CD14-positive monocyte (primary cell): ENCODE data around the gene FABP7. TPM values are rescaled to one million over a fixed set of nuclear protein-coding genes. Genes with fewer than 3 reads are reported as not detected.
A peak's percentile ranks its signal among the peaks of the same experiment; 100 is the strongest.

Source experiments
- DNase-seq, 3 donors: peaks; one replicate each; pipeline ENCODE4 v3.0.0-alpha.2; 2011 to 2022
- H2AFZ ChIP-seq: 2 replicates; pipeline ENCODE4 v1.6.0; 2012; ENCODE audit warnings: mild to moderate bottlenecking, low read depth, low read length, inconsistent platforms; ENCODE audit not compliant: insufficient read depth, poor library complexity, severe bottlenecking
- H3K27ac ChIP-seq, 2 donors: 1 replicate in 1 of 2; 2 replicates in 1 of 2; pipeline ENCODE4 v1.5.1; 2012 to 2013; ENCODE audit warnings: low read length in 2 of 2, control low read depth in 1 of 2, inconsistent platforms in 1 of 2, low read depth in 1 of 2, mild to moderate bottlenecking in 1 of 2
- H3K27me3 ChIP-seq, 2 donors: one replicate each; pipeline versions ENCODE4 v1.6.0 to v1.6.1; 2011 to 2013; ENCODE audit warnings: low read length in 2 of 2; ENCODE audit not compliant: control insufficient read depth in 2 of 2, insufficient read depth in 2 of 2
- H3K36me3 ChIP-seq, 2 donors: replicated peaks in 1 of 2; 1 replicate in 1 of 2; 2 replicates in 1 of 2; pipeline versions ENCODE4 v1.5.1 to v1.6.1; 2012 to 2013; ENCODE audit warnings: low read length in 2 of 2, control low read depth in 1 of 2, inconsistent platforms in 1 of 2, mild to moderate bottlenecking in 1 of 2; ENCODE audit not compliant: insufficient read depth in 2 of 2, control insufficient read depth in 1 of 2
- H3K4me1 ChIP-seq, 2 donors: 1 replicate in 1 of 2; 2 replicates in 1 of 2; pipeline versions ENCODE4 v1.5.1 to v1.6.1; 2012 to 2013; ENCODE audit warnings: low read length in 2 of 2, control low read depth in 1 of 2, inconsistent platforms in 1 of 2, mild to moderate bottlenecking in 1 of 2, moderate library complexity in 1 of 2; ENCODE audit not compliant: insufficient read depth in 2 of 2, control insufficient read depth in 1 of 2
- H3K4me2 ChIP-seq: replicated peaks from 2 replicates; pipeline ENCODE3; 2012; ENCODE audit warnings: low read length, moderate library complexity, mild to moderate bottlenecking; ENCODE audit not compliant: poor library complexity, severe bottlenecking; ENCODE audit errors: extremely low read depth
- H3K4me3 ChIP-seq, 3 experiments: fragments of 200-600 bp in 1 of 3; sonication (generic) in 1 of 3; replicated peaks in 1 of 3; 1 replicate in 2 of 3; 2 replicates in 1 of 3; pipeline ENCODE4 v1.5.1; 2011 to 2013; ENCODE audit warnings: low read length in 3 of 3, mild to moderate bottlenecking in 3 of 3, control low read depth in 2 of 3, low read depth in 2 of 3, inconsistent platforms in 1 of 3, moderate library complexity in 1 of 3
- H3K79me2 ChIP-seq: 2 replicates; pipeline ENCODE4 v1.6.0; 2012; ENCODE audit warnings: mild to moderate bottlenecking, control low read depth, inconsistent platforms, low read length, moderate library complexity; ENCODE audit not compliant: insufficient read depth
- H3K9ac ChIP-seq: 2 replicates; pipeline ENCODE4 v1.6.0; 2017; ENCODE audit warnings: low read length, mild to moderate bottlenecking; ENCODE audit not compliant: insufficient read depth, poor library complexity, severe bottlenecking
- H3K9me3 ChIP-seq, 2 donors: replicated peaks in 1 of 2; 1 replicate in 1 of 2; 2 replicates in 1 of 2; pipeline versions ENCODE4 v1.5.1 to v1.6.1; 2012 to 2013; ENCODE audit warnings: low read length in 2 of 2, control low read depth in 1 of 2; ENCODE audit not compliant: control insufficient read depth in 1 of 2, insufficient read depth in 1 of 2
- H4K20me1 ChIP-seq: 2 replicates; pipeline ENCODE4 v1.6.0; 2012; ENCODE audit warnings: mild to moderate bottlenecking, low read length, control low read depth, moderate library complexity; ENCODE audit not compliant: insufficient read depth
- H3K27ac Mint-ChIP-seq, 7 donors: one replicate each; pipeline ENCODE4 v1.8.0; 2020; ENCODE audit warnings: mild to moderate bottlenecking in 7 of 7, mixed read lengths in 7 of 7, moderate library complexity in 6 of 7, inconsistent platforms in 2 of 7
- H3K27me3 Mint-ChIP-seq, 3 donors: one replicate each; pipeline ENCODE4 v1.8.0; 2021 to 2022; ENCODE audit warnings: low read depth in 3 of 3, mild to moderate bottlenecking in 3 of 3, mixed read lengths in 3 of 3, moderate library complexity in 3 of 3, inconsistent platforms in 1 of 3
- H3K36me3 Mint-ChIP-seq, 2 donors: one replicate each; pipeline ENCODE4 v1.8.0; 2020; ENCODE audit warnings: mixed read lengths in 2 of 2, inconsistent platforms in 1 of 2, mild to moderate bottlenecking in 1 of 2
- H3K4me1 Mint-ChIP-seq: one replicate; pipeline ENCODE4 v1.8.0; 2020; ENCODE audit warnings: mild to moderate bottlenecking, mixed read lengths
- H3K4me3 Mint-ChIP-seq, 2 donors: one replicate each; pipeline ENCODE4 v1.8.0; 2020; ENCODE audit warnings: mild to moderate bottlenecking in 2 of 2, mixed read lengths in 2 of 2, moderate library complexity in 1 of 2
- H3K9me3 Mint-ChIP-seq, 7 donors: one replicate each; pipeline ENCODE4 v1.8.0; 2020 to 2022; ENCODE audit warnings: mixed read lengths in 7 of 7, mild to moderate bottlenecking in 6 of 7, moderate library complexity in 6 of 7, inconsistent platforms in 2 of 7
- CTCF ChIP-seq: fragments of 200-600 bp; IDR thresholded peaks from one replicate; pipeline ENCODE4 v1.8.0; 2022; ENCODE audit warnings: antibody characterized with exemption, mild to moderate bottlenecking
- WGBS: methylation state at CpG from one replicate; pipeline ENCODE4 v1.1.5; 2013; ENCODE audit warnings: missing lambda C conversion rate; ENCODE audit not compliant: insufficient coverage; 5-methylcytosine and 5-hydroxymethylcytosine counted together
- intact Hi-C, 2 donors: fragments of 100-400 bp; cut with micrococcal nuclease; formaldehyde crosslinking; loops; one replicate each; pipeline versions ENCODE4 v1.15.0 to v1.15.1; 2023
- polyA plus RNA-seq, 3 donors: library from polyadenylated mRNA; depleted of rRNA in 1 of 3; unstranded in 2 of 3; stranded (reverse) in 1 of 3; fragments of 300-500 nt in 2 of 3; fragments of >200 nt in 1 of 3; fragmentation: Illumina TruSeq in 2 of 3; gene quantifications; 1 replicate in 2 of 3; 2 replicates in 1 of 3; pipeline ENCODE4 v1.2.3, GENCODE V29; 2012 to 2021

FABP7 gene
- polyA plus RNA-seq, 3 donors: not detected

GRCh38 chr6:122752459-122752858, 27.1 kb upstream of the FABP7 start:
- Histone ChIP-seq H2AFZ (peak overlapping the region; percentile 2), H3K4me2 (peak overlapping the region; percentile 17), H3K27me3 (no peaks in the 10 kb centered on the region), H3K79me2 (no peaks in the 10 kb centered on the region), H3K9ac (no peak overlapping the region), H3K36me3 (no peaks in the 10 kb centered on the region), H3K9me3 (peaks cover 0 to 7% of the 10 kb centered on the region in 2 donors), H4K20me1 (no peaks in the 10 kb centered on the region), H3K4me1 (peaks cover 58 to 62% of the 10 kb centered on the region in 2 donors), H3K4me3 (no peak overlapping the region), H3K27ac (peak overlapping the region in 1 of 2 donors; percentile 73)
- Mint-ChIP-seq H3K4me3 (no peak overlapping the region), H3K36me3 (peaks cover 2 to 9% of the 10 kb centered on the region in 2 donors), H3K27me3 (peaks cover 0 to 2% (median 0%) of the 10 kb centered on the region in 3 donors), H3K9me3 (peaks cover 5 to 16% (median 12%) of the 10 kb centered on the region in 7 donors), H3K4me1 (peaks cover 61% of the 10 kb centered on the region), H3K27ac (peak overlapping the region; percentile 32 to 90 (median 75))
- intact Hi-C loops: loop anchor here in 1 of 2 donors (5.0 kb wide), 1 partner anchor 35 kb away; the partner anchor contains the start of gene SMPDL3A
- peak; percentile 10 to 17 (median 14) for DNase-seq
- no CpG with 5 or more reads among the region's 1 CpG for WGBS
- TF ChIP-seq CTCF: no peak

DNA sequence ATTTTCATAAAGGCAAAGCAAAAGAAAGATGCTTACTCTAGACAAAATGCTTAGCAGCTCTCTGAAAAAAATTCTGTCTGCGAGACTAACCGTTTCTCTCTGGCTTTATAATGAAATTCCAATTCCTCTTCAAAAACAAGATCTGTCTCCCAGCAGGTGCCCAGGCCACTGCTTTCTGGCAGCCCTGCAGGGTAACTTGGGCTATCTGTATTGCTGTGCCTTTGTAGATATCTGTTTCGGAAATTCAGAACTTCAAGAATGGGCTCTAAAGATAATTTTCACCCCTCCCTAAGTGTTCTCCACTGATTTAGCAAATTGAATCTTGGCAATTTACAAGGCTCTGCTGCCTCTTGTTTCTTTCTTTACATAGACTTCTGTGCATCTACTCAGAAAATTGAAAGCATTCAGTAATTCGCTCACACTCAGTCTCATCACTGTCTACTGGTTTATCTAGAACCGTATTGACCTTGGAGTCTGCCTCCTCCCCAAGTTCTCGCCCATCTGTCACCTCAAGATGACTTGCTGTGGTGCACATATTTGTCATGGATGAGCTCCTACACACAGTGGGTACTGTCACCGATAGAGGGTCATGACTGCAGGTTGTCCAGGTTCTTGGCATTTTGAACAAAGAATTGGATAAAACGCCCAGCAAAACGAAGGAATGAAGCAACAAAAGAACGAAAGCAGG, 26.4 kb upstream of the FABP7 start:
- H3K4me3 Mint-ChIP-seq: no peak overlapping the region
- peak overlapping the region; percentile 70 to 90 (median 78) for H3K27ac Mint-ChIP-seq

More for the DNA sequence above, 26.4 kb upstream of the FABP7 start:
- peak overlapping the region in 1 of 3 experiments; percentile 12 for H3K4me3 ChIP-seq
- no peaks in the 10 kb centered on the region for H4K20me1 ChIP-seq
- Mint-ChIP-seq H3K4me1 (peaks cover 54% of the 10 kb centered on the region), H3K9me3 (peaks cover 5 to 14% (median 9%) of the 10 kb centered on the region in 7 donors), H3K36me3 (peaks cover under 1 to 9% of the 10 kb centered on the region in 2 donors), H3K27me3 (peaks cover 0 to 2% (median 0%) of the 10 kb centered on the region in 3 donors)
- DNase-seq: no peak
- H3K9me3 ChIP-seq: peaks cover 0 to 7% of the 10 kb centered on the region in 2 donors
- peak overlapping the region; percentile 22 for H3K4me2 ChIP-seq
- peak overlapping the region; percentile 2 for H2AFZ ChIP-seq
- H3K4me1 ChIP-seq: peaks cover 53 to 57% of the 10 kb centered on the region in 2 donors
- no peak for TF ChIP-seq CTCF
- peak overlapping the region; percentile 53 to 73 for H3K27ac ChIP-seq
- no peaks in the 10 kb centered on the region for H3K36me3 ChIP-seq
- H3K79me2 ChIP-seq: no peaks in the 10 kb centered on the region
- intact Hi-C loops: loop anchor here in 1 of 2 donors (5.0 kb wide), 1 partner anchor 34 kb away; the partner anchor contains the start of gene SMPDL3A
- no peak overlapping the region for H3K9ac ChIP-seq
- no peaks in the 10 kb centered on the region for H3K27me3 ChIP-seq
- 89% methylated on average over 8 of the region's 10 CpGs for WGBS
